HG03108 (cell line): ENCODE measurements around the gene DMRTA2.
"Not testable (repeated sequence)": the region's sequence is repeated elsewhere in the genome, so short reads cannot be mapped to it uniquely, and the experiment has no call there.

Source experiments
- ATAC-seq: cut with Tn5 transposase; IDR thresholded peaks from one replicate; pipeline ENCODE4 v1.9.1; 2021; ENCODE audit warnings: moderate library complexity; ENCODE audit not compliant: unreplicated experiment

DMRTA2 gene

GRCh38 chr1:50393522-50394120, 29.6 kb downstream of the DMRTA2 start:
- no peak for ATAC-seq

- ATAC-seq, result not testable (repeated sequence)
These were observed 41.7 kb downstream of the DMRTA2 start for GRCh38 chr1:50381551-50381950.

GRCh38 chr1:50378770-50379169, 44.5 kb downstream of the DMRTA2 start:
- ATAC-seq, result no peak

GRCh38 chr1:50373532-50373931, 49.7 kb downstream of the DMRTA2 start:
- ATAC-seq, result no peak

- ATAC-seq, result no peak
These were observed 51.5 kb downstream of the DMRTA2 start for GRCh38 chr1:50371749-50372148.

GRCh38 chr1:50369830-50370229, 53.4 kb downstream of the DMRTA2 start:
- ATAC-seq, result no peak

- no peak for ATAC-seq
These were observed 54.1 kb downstream of the DMRTA2 start for GRCh38 chr1:50369008-50369634.

- no peak for ATAC-seq
These were observed 54.9 kb downstream of the DMRTA2 start for GRCh38 chr1:50368179-50369007.
